A549 (cell line): ENCODE data around the gene TMEM200A. TPM values are rescaled to one million over a fixed set of nuclear protein-coding genes. Genes with fewer than 3 reads are reported as not detected.

Experiments
- ATAC-seq, 2 experiments: fragments of 200-7000 bp in 1 of 2; fragments of >200 bp in 1 of 2; cut with Nextera tagmentation in 1 of 2; cut with Tn5 transposase in 1 of 2; 3 replicates each; pipeline versions ENCODE4 v1.8.0 to v1.9.1; 2018 to 2020; ENCODE audit warnings: mild to moderate bottlenecking in 1 of 2, moderate library complexity in 1 of 2
- CTCF ChIA-PET: fragments of 300-600 bp; sonication (Branson Sonifier 250); formaldehyde crosslinking; extraction: SDS; loops from one replicate; lab custom pipeline; 2021; ENCODE audit warnings: antibody characterized with exemption, inconsistent platforms; lab: Yijun Ruan, JAX
- POLR2A ChIA-PET: fragments of 350-600 bp; formaldehyde crosslinking; extraction: SDS; loops from one replicate; lab custom pipeline; 2021; ENCODE audit warnings: antibody characterized with exemption, inconsistent platforms; lab: Yijun Ruan, JAX
- DNase-seq, 2 experiments: peaks; one replicate each; pipeline versions ENCODE4 v3.0.0 to v3.0.0-alpha.2; 2011 to 2016; ENCODE audit warnings: low read depth in 1 of 2, low spot score in 1 of 2
- FAIRE-seq: peaks from 2 replicates; lab custom pipeline; 2011; peaks lifted over from hg19 to GRCh38; lab: Jason Lieb, UNC
- H3K27ac ChIP-seq, 2 experiments: fragments of >200 bp; sonication (Bioruptor Twin); formaldehyde crosslinking; 3 replicates each; pipeline ENCODE4 v1.5.1; 2016 to 2017
- H3K4me1 ChIP-seq: fragments of >200 bp; sonication (Bioruptor Twin); formaldehyde crosslinking; 3 replicates; pipeline ENCODE4 v1.6.1; 2016
- H3K4me2 ChIP-seq: fragments of >200 bp; sonication (Bioruptor Twin); formaldehyde crosslinking; 3 replicates; pipeline ENCODE4 v1.6.1; 2016
- H3K4me3 ChIP-seq: fragments of >200 bp; sonication (Bioruptor Twin); formaldehyde crosslinking; 3 replicates; pipeline ENCODE4 v1.5.1; 2016
- H3K9me3 ChIP-seq: fragments of >200 bp; sonication (Bioruptor Twin); formaldehyde crosslinking; 3 replicates; pipeline ENCODE4 v1.6.1; 2016
- BHLHE40 ChIP-seq: IDR thresholded peaks from 2 replicates; pipeline ENCODE4 v1.6.1; 2012; ENCODE audit warnings: low read depth, low read length, inconsistent platforms
- CBX2 ChIP-seq: fragments of 200-600 bp; sonication (generic); IDR thresholded peaks from 2 replicates; pipeline ENCODE4 v1.6.1; 2016; ENCODE audit warnings: low read depth, mild to moderate bottlenecking, borderline replicate concordance
- CHD4 ChIP-seq: fragments of 200-600 bp; sonication (generic); IDR thresholded peaks from 2 replicates; pipeline ENCODE4 v1.6.1; 2016; ENCODE audit warnings: antibody characterized with exemption, mild to moderate bottlenecking, borderline replicate concordance
- E2F6 ChIP-seq: IDR thresholded peaks from 2 replicates; pipeline ENCODE4 v1.6.1; 2012; ENCODE audit warnings: low read depth, borderline replicate concordance
- EHMT2 ChIP-seq: fragments of 200-600 bp; sonication (generic); IDR thresholded peaks from 2 replicates; pipeline ENCODE4 v1.6.1; 2016; ENCODE audit warnings: antibody characterized with exemption, low read depth, mild to moderate bottlenecking, moderate library complexity
- EP300 ChIP-seq, 2 experiments: fragments of >200 bp; sonication (Bioruptor Twin); formaldehyde crosslinking; IDR thresholded peaks; 2 replicates in 1 of 2; 3 replicates in 1 of 2; pipeline ENCODE4 v1.6.1; 2016 to 2017
- ESRRA ChIP-seq: fragments of 150-350 bp; IDR thresholded peaks from 2 replicates; pipeline ENCODE4 v1.6.1; 2014; ENCODE audit warnings: mild to moderate bottlenecking, low read length, borderline replicate concordance
- FOSB ChIP-seq: fragments of 250-450 bp; sonication (Bioruptor Pico); IDR thresholded peaks from 2 replicates; pipeline ENCODE4 v1.5.0; 2020; ENCODE audit warnings: mild to moderate bottlenecking, moderate library complexity
- FOSL2 ChIP-seq, 2 experiments: fragments of 450-650 bp in 1 of 2; fragments of >200 bp in 1 of 2; sonication (Bioruptor Twin) in 1 of 2; formaldehyde crosslinking; IDR thresholded peaks; 2 replicates each; pipeline versions ENCODE4 v1.5.0 to v1.6.1; 2016 to 2020; ENCODE audit warnings: mild to moderate bottlenecking in 1 of 2, moderate library complexity in 1 of 2
- HOXB13 ChIP-seq: fragments of 250-450 bp; sonication (Bioruptor Pico); IDR thresholded peaks from 2 replicates; pipeline ENCODE4 v1.5.0; 2020; ENCODE audit warnings: low read depth, mild to moderate bottlenecking, moderate library complexity
- JUN ChIP-seq, 2 experiments: fragments of >200 bp; sonication (Bioruptor Twin); formaldehyde crosslinking; IDR thresholded peaks; 2 replicates in 1 of 2; 3 replicates in 1 of 2; pipeline ENCODE4 v1.6.1; 2016 to 2017
- KDM1A ChIP-seq: fragments of 200-600 bp; sonication (generic); IDR thresholded peaks from 2 replicates; pipeline ENCODE4 v1.6.1; 2016; ENCODE audit warnings: low read depth, mild to moderate bottlenecking
- KDM5A ChIP-seq: fragments of 200-600 bp; sonication (generic); IDR thresholded peaks from 2 replicates; pipeline ENCODE4 v1.6.1; 2016; ENCODE audit warnings: antibody characterized with exemption, mild to moderate bottlenecking
- MAZ ChIP-seq: fragments of 150-350 bp; IDR thresholded peaks from 2 replicates; pipeline ENCODE4 v1.6.1; 2014; ENCODE audit warnings: antibody characterized with exemption, low read depth, low read length, borderline replicate concordance
- NR3C1 ChIP-seq: fragments of >200 bp; sonication (Bioruptor Twin); formaldehyde crosslinking; IDR thresholded peaks from 3 replicates; pipeline ENCODE4 v1.6.1; 2017
- PBX3 ChIP-seq: IDR thresholded peaks from 2 replicates; pipeline ENCODE4 v1.6.1; 2012
- POLR2A ChIP-seq: IDR thresholded peaks from 2 replicates; pipeline ENCODE4 v1.6.1; 2012; ENCODE audit warnings: mild to moderate bottlenecking, low read length
- RAD21 ChIP-seq, 2 experiments: fragments of >200 bp in 1 of 2; sonication (Bioruptor Twin) in 1 of 2; formaldehyde crosslinking in 1 of 2; IDR thresholded peaks in 1 of 2; conservative IDR thresholded peaks in 1 of 2; 2 replicates in 1 of 2; 3 replicates in 1 of 2; pipeline ENCODE4 v1.6.1; 2012 to 2018; ENCODE audit warnings: inconsistent platforms in 1 of 2
- RARB ChIP-seq: fragments of 250-450 bp; sonication (Bioruptor Pico); IDR thresholded peaks from 2 replicates; pipeline ENCODE4 v1.8.0; 2021; ENCODE audit warnings: mild to moderate bottlenecking, moderate library complexity
- RCOR1 ChIP-seq: fragments of 150-350 bp; IDR thresholded peaks from 2 replicates; pipeline ENCODE4 v1.6.1; 2014; ENCODE audit warnings: antibody characterized with exemption, low read length, low read depth
- RFX5 ChIP-seq: fragments of 450-650 bp; IDR thresholded peaks from 2 replicates; pipeline ENCODE4 v1.7.1; 2014; ENCODE audit warnings: antibody characterized with exemption, mild to moderate bottlenecking, moderate library complexity
- RNF2 ChIP-seq: fragments of 200-600 bp; sonication (generic); IDR thresholded peaks from 2 replicates; pipeline ENCODE4 v1.6.1; 2016; ENCODE audit warnings: low read depth, mild to moderate bottlenecking, antibody characterized with exemption, moderate library complexity, borderline replicate concordance
- SREBF2 ChIP-seq: fragments of 450-650 bp; IDR thresholded peaks from 2 replicates; pipeline ENCODE4 v1.6.1; 2014; ENCODE audit warnings: mild to moderate bottlenecking, moderate library complexity
- TP53 ChIP-seq: fragments of 250-450 bp; sonication (Bioruptor Pico); IDR thresholded peaks from 2 replicates; pipeline ENCODE4 v1.5.0; 2021; ENCODE audit warnings: mild to moderate bottlenecking, moderate library complexity
- WGBS: methylation state at CpG from one replicate; pipeline ENCODE4 v1.1.6; 2017; ENCODE audit errors: missing lambda C conversion rate; 5-methylcytosine and 5-hydroxymethylcytosine counted together
- polyA plus RNA-seq, 4 experiments: library from polyadenylated mRNA; depleted of rRNA in 3 of 4; stranded (reverse); fragments of >200 nt; fragmentation: RNase III in 1 of 4; extraction: RNeasy Plus Mini Kit Qiagen cat#74134 plus additional on column Dnase treatment in 1 of 4; gene quantifications; 2 replicates in 3 of 4; 3 replicates in 1 of 4; pipeline ENCODE4 v1.2.3, GENCODE V29; 2011 to 2017
- TF ChIP-seq, protein P1 (sequence below): fragments of 450-650 bp; IDR thresholded peaks from 2 replicates; pipeline ENCODE4 v1.6.1; 2014; ENCODE audit warnings: antibody characterized with exemption

Gene TMEM200A
- polyA plus RNA-seq, 2 of the 4 experiments (the other 2 are of a cell fraction) = 0.03 TPM; not detected in 1

GRCh38 chr6:130473886-130474285, 108.1 kb downstream of the TMEM200A start (continued):
- TF ChIP-seq KDM1A = no peak
- no peak for TF ChIP-seq HOXB13
- no peak for TF ChIP-seq FOSL2 (IDR thresholded peaks at IDR 0.05)
- TF ChIP-seq FOSL2 (CRISPR knock-in tag; IDR thresholded peaks at IDR 0.05) = no peak
- TF ChIP-seq JUN (IDR thresholded peaks at IDR 0.05) = no peak
- TF ChIP-seq FOSB (CRISPR knock-in tag) = no peak

DNA sequence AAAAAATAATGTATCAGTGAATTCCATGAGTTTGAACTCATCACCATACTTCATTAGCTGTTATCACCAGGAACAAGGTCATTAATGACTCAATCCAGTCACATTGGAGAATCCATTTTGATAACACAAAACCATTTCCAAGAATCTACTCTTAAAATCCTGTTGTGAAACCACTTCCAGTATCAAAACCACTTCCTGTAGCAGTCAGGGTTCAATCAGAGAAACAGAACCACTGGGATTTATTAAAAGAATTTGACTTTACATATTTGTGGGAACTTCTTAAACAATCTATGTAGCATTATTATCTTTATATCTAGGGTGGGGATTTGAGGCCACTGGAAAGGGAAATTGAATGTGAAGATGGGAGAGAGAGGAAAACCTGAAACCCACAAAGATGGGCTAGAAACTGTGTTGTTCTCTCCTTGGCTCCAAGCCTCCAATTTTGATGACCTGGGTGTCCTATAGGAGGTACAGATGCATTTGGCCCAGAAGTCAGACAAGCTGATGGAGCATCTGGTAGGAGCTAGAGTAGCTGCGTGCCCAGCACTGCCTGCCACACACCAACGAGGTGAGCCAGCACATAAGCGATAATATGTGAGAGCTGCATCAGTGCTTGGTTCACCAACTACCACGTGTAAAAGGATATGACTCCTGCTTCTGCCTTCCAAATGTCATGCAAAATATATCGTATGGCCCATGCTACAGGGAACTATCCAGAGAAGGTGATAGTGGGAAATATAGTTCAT, 117.0 kb downstream of the TMEM200A start:
- CTCF ChIA-PET = interaction anchor here (0.7 kb wide), 1 partner anchor 1554 kb away, joined by 3 read pairs; no protein-coding TSS in a partner anchor

GRCh38 chr6:130485870-130486269, 120.1 kb downstream of the TMEM200A start:
- WGBS = 4% methylated on average over 3 of the region's 3 CpGs
- Histone ChIP-seq H3K4me2 (no peak overlapping the region), H3K9me3 (no peaks in the 10 kb centered on the region), H3K27ac (no peak overlapping the region), H3K4me3 (no peak overlapping the region), H3K4me1 (no peaks in the 10 kb centered on the region)
- ATAC-seq (no peak), FAIRE-seq (no peak), DNase-seq (no peak)
- TF ChIP-seq JUN (IDR thresholded peaks at IDR 0.05) (no peak), BHLHE40 (no peak), TP53 (no peak), E2F6 (no peak), KDM5A (no peak), RNF2 (no peak), ESRRA (no peak), SREBF2 (no peak), CBX2 (no peak), CHD4 (no peak), EP300 (IDR thresholded peaks at IDR 0.05) (no peak), RCOR1 (no peak), NR3C1 (no peak), EHMT2 (no peak), RARB (no peak), PBX3 (no peak), MAZ (no peak), POLR2A (no peak)
- TF ChIP-seq, protein P1, sequence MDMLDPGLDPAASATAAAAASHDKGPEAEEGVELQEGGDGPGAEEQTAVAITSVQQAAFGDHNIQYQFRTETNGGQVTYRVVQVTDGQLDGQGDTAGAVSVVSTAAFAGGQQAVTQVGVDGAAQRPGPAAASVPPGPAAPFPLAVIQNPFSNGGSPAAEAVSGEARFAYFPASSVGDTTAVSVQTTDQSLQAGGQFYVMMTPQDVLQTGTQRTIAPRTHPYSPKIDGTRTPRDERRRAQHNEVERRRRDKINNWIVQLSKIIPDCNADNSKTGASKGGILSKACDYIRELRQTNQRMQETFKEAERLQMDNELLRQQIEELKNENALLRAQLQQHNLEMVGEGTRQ = no peak
- ChIA-PET CTCF (no interaction called here), POLR2A (no interaction called here)

More for the DNA sequence above, 117.0 kb downstream of the TMEM200A start:
- H3K4me2 ChIP-seq = no peak overlapping the region
- no peaks in the 10 kb centered on the region for H3K9me3 ChIP-seq
- no peak overlapping the region for H3K4me3 ChIP-seq
- H3K4me1 ChIP-seq = no peaks in the 10 kb centered on the region
- DNase-seq = no peak
- no peak for ATAC-seq
- no peak for FAIRE-seq
- POLR2A ChIA-PET = no interaction called here
- WGBS = 24% methylated on average over 5 of the region's 5 CpGs
- no peak overlapping the region for H3K27ac ChIP-seq
- TF ChIP-seq RFX5 (no peak), TP53 (no peak), HOXB13 (no peak), RAD21 (conservative IDR thresholded peaks at IDR 0.05 in 1 of 2, IDR thresholded peaks at IDR 0.05 in 1 of 2) (no peak)
